Measurements from ENCODE around the gene NFATC4.
"Not testable (repeated sequence)": the region's sequence is repeated elsewhere in the genome, so short reads cannot be mapped to it uniquely, and the experiment has no call there.

The NFATC4 gene

GRCh38 chr14:24325963-24326362 lies 42.0 kb upstream of the NFATC4 start:
- no peak for TF ChIP-seq CTCF (IDR thresholded peaks at IDR 0.05; ENCODE audit: insufficient read depth, low read depth, low read length, missing control alignments)
- H3K4me3 ChIP-seq (ENCODE audit: low read length) = no peak overlapping the region
- no peak for DNase-seq (ENCODE audit: low read depth)

DNA sequence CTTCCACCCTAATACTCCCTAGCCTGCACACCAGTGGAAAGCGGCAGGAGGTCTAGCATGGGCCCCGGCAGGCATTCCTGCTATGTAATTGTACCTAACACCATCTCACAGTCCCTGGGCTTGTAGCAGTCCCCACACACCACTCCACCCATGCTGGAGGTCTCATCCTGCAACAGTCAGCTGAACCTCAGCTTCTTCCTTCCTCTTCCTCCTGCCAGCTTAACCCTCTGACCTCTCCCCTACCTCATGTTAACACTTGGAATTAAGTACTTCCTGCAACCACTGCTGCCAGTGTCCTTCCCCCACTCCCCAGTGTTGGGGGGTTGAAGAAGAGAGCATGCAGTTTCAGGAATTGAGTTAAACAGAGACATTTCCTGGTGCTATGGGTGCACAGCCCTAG lies 40.7 kb upstream of the NFATC4 start:
- H3K4me3 ChIP-seq (ENCODE audit: low read length) = no peak overlapping the region
- no peak for TF ChIP-seq CTCF (IDR thresholded peaks at IDR 0.05; ENCODE audit: insufficient read depth, low read depth, low read length, missing control alignments)
- DNase-seq (ENCODE audit: low read depth) = no peak

DNA sequence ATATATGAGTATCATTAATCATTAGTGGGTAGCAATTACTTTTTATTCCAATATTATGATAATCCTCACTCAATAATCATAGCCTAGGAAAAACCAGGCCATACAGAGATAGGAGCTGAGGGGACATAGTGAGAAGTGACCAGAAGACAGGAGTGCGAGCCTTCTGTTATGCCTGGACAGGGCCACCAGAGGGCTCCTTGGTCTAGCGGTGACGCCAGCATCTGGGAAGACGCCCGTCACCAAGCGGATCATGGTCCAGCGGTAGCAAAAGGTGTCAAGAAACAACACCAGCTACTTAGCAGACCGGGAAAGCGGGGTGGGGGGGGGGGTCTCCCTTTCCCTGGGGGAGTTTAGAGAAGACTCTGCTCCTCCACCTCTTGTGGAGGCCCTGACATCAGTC lies 40.1 kb upstream of the NFATC4 start:
- H3K4me3 ChIP-seq (ENCODE audit: low read length); DNase-seq (ENCODE audit: low read depth): not testable (repeated sequence)
- TF ChIP-seq CTCF (IDR thresholded peaks at IDR 0.05; ENCODE audit: insufficient read depth, low read depth, low read length, missing control alignments) = peak; percentile 39

GRCh38 chr14:24329073-24329663 lies 38.8 kb upstream of the NFATC4 start:
- DNase-seq (ENCODE audit: low read depth) = no peak
- no peak for TF ChIP-seq CTCF (IDR thresholded peaks at IDR 0.05; ENCODE audit: insufficient read depth, low read depth, low read length, missing control alignments)
- H3K4me3 ChIP-seq (ENCODE audit: low read length) = no peak overlapping the region

DNA sequence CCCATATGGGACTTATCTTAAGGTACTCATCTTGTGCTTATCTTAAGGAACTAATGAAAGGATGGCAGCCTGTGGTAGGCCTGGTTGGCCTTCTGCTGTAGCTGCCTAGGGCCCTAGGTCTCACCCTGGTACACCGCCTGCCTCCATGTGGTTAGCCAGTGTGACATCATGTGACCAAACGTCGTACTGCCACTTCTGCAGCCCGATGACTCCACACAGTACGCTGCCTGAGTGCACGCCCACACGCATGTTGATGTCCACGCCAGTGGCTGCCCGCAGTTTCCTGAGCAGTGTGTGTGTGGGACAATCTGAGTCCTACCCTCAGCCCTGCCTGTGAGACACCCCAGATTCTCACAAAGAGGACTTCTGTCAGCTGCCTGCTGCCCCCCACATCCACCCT lies 38.2 kb upstream of the NFATC4 start:
- no peak for TF ChIP-seq CTCF (IDR thresholded peaks at IDR 0.05; ENCODE audit: insufficient read depth, low read depth, low read length, missing control alignments)
- no peak overlapping the region for H3K4me3 ChIP-seq (ENCODE audit: low read length)
- no peak for DNase-seq (ENCODE audit: low read depth)

DNA sequence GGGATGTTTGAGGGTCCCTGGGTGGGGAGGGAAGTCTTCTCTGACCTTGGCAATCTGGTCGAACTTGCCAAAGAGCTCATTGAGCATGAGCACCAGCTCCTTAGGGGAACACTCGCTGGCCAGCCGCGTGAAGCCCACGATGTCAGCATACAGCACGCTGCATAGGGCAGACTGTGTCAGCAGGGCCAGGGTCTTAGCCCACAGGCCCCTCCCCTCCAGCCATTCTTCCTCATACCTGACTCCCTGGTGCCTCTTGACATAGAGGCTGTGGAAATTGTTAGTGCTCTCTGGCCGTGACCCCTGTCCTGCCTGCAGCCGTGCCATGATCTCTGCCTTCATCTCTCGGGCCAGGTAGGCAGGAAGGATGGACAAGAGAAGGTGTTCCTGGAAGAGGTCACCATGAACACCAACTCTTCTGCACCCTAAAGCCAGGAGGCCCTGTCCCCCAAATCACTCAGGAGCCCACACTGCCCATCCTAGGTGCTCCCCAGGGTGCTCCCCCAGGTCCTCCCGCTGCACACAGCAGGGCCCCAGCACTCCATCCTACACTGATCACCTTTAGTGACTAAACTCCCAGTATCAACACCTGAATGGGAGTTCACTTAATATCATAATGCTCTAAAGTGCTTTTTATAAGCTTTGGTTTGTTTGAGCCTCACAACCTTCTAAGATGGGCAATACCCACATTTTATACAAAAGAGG lies 36.9 kb upstream of the NFATC4 start:
- no peak for TF ChIP-seq CTCF (IDR thresholded peaks at IDR 0.05; ENCODE audit: insufficient read depth, low read depth, low read length, missing control alignments)
- DNase-seq (ENCODE audit: low read depth) = no peak
- no peak overlapping the region for H3K4me3 ChIP-seq (ENCODE audit: low read length)
